GM20000 (cell line): ENCODE data around the gene FRMD5.
"Not testable (repeated sequence)": the region's sequence is repeated elsewhere in the genome, so short reads cannot be mapped to it uniquely, and the experiment has no call there.

Source experiments
- DNase-seq: peaks from one replicate; pipeline ENCODE4 v3.0.0; 2012; ENCODE audit warnings: low spot score
- CTCF ChIP-seq: IDR thresholded peaks from 2 replicates; pipeline ENCODE4 v1.5.1; 2012; ENCODE audit warnings: mild to moderate bottlenecking, control low read depth; ENCODE audit errors: extremely low read depth, missing control alignments

FRMD5 gene

GRCh38 chr15:43867096-43867495 lies 328.0 kb downstream of the FRMD5 start:
- no peak for TF ChIP-seq CTCF
- DNase-seq: no peak

- DNase-seq: not testable (repeated sequence)
These were observed 328.4 kb downstream of the FRMD5 start for GRCh38 chr15:43866636-43867035.

- DNase-seq: no peak
- no peak for TF ChIP-seq CTCF
These were observed 335.5 kb downstream of the FRMD5 start for GRCh38 chr15:43859546-43859945.

- no peak for DNase-seq
These were observed 340.3 kb downstream of the FRMD5 start for GRCh38 chr15:43854801-43855200.

GRCh38 chr15:43852607-43853006 lies 342.5 kb downstream of the FRMD5 start:
- DNase-seq: no peak
- TF ChIP-seq CTCF: no peak

More at GRCh38 chr15:43854801-43855200, 340.3 kb downstream of the FRMD5 start:
- TF ChIP-seq CTCF: no peak

GRCh38 chr15:43851251-43851650 lies 343.8 kb downstream of the FRMD5 start:
- no peak for TF ChIP-seq CTCF
- no peak for DNase-seq

- no peak for DNase-seq
- TF ChIP-seq CTCF: no peak
These were observed 349.6 kb downstream of the FRMD5 start for GRCh38 chr15:43845421-43845820.

GRCh38 chr15:43832485-43832884 lies 362.6 kb downstream of the FRMD5 start:
- DNase-seq: not testable (repeated sequence)

GRCh38 chr15:43831519-43832052 lies 363.5 kb downstream of the FRMD5 start:
- DNase-seq: not testable (repeated sequence)

- DNase-seq: not testable (repeated sequence)
These were observed 364.3 kb downstream of the FRMD5 start for GRCh38 chr15:43830691-43831275.

- not testable (repeated sequence) for DNase-seq
These were observed 365.0 kb downstream of the FRMD5 start for GRCh38 chr15:43829951-43830540.
